Osteocyte (in vitro differentiated cells): Measurements from ENCODE around the gene SLC5A12. TPM values are rescaled to one million over a fixed set of nuclear protein-coding genes. Genes with fewer than 3 reads are reported as not detected.
A peak's percentile ranks its signal among the peaks of the same experiment; 100 is the strongest.

Experiments
- DNase-seq: peaks from one replicate; pipeline ENCODE4 v3.0.0; 2021; ENCODE audit warnings: mixed read lengths; ENCODE audit not compliant: unreplicated experiment; ENCODE audit errors: extremely low spot score
- H3K27ac Mint-ChIP-seq: one replicate; pipeline ENCODE4 v1.8.0; 2021; ENCODE audit warnings: mild to moderate bottlenecking, mixed read lengths; ENCODE audit not compliant: unreplicated experiment
- H3K27me3 Mint-ChIP-seq: one replicate; pipeline ENCODE4 v1.8.0; 2021; ENCODE audit warnings: mixed read lengths; ENCODE audit not compliant: unreplicated experiment
- H3K36me3 Mint-ChIP-seq: one replicate; pipeline ENCODE4 v1.8.0; 2021; ENCODE audit warnings: mixed read lengths; ENCODE audit not compliant: unreplicated experiment
- H3K4me1 Mint-ChIP-seq: one replicate; pipeline ENCODE4 v1.8.0; 2021; ENCODE audit warnings: mixed read lengths; ENCODE audit not compliant: unreplicated experiment
- H3K4me3 Mint-ChIP-seq: one replicate; pipeline ENCODE4 v1.8.0; 2021; ENCODE audit warnings: mild to moderate bottlenecking, moderate library complexity, mixed read lengths; ENCODE audit not compliant: unreplicated experiment
- H3K9me3 Mint-ChIP-seq: one replicate; pipeline ENCODE4 v1.8.0; 2021; ENCODE audit warnings: mixed read lengths; ENCODE audit not compliant: unreplicated experiment
- total RNA-seq: library from RNA; stranded (reverse); gene quantifications from 2 replicates; pipeline ENCODE4 v1.2.1, GENCODE V29; 2021
- TF ChIP-seq, protein P1 (sequence below): fragments of 200-600 bp; sonication (generic); IDR thresholded peaks from 2 replicates; pipeline ENCODE4 v1.5.0; 2021; ENCODE audit warnings: antibody characterized with exemption, mild to moderate bottlenecking, moderate library complexity

SLC5A12 gene
- total RNA-seq, 1 donor from 2014 or later = 1.2 TPM

DNA sequence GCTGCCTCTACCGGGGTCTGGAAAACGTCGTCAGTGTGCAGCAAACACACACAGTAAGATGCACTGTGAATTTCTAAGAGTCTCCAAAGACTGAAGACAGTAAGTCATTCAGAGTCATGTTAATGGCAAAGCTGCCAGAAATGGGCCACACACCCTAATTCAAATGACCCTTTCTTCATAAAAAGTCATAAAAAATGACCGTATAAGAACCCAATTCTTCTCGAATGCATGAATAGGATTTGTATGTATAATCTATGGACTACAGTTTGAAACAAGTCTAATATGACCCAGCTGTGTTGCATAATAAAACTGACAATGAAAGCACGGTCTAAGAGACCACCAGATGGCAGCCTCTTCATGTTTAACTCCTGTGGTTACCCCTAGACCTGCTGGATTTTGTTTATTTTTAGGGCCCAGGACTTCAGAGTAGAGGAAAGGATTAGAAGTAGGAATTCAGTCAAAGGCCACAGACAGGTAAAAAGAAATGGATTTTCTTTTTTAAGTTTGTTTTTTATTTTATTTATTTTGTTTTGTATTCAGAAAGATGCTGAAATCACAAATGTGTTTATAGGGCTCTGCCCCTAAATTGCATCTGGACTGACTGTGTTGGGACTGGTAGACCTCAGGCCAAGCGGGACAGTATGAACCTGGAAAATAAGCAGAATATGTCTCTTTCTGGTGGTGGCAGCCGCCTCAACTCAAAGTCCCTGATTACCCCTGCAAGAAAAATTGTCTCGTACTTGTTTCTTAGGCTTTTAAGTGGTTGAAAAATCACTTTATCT, 32.1 kb upstream of the SLC5A12 start:
- peaks cover 15% of the 10 kb centered on the region for H3K9me3 Mint-ChIP-seq
- H3K27me3 Mint-ChIP-seq = peaks cover 9% of the 10 kb centered on the region
- peaks cover 31% of the 10 kb centered on the region for H3K4me1 Mint-ChIP-seq
- no peak overlapping the region for H3K27ac Mint-ChIP-seq
- peaks cover 9% of the 10 kb centered on the region for H3K36me3 Mint-ChIP-seq
- TF ChIP-seq, protein P1, sequence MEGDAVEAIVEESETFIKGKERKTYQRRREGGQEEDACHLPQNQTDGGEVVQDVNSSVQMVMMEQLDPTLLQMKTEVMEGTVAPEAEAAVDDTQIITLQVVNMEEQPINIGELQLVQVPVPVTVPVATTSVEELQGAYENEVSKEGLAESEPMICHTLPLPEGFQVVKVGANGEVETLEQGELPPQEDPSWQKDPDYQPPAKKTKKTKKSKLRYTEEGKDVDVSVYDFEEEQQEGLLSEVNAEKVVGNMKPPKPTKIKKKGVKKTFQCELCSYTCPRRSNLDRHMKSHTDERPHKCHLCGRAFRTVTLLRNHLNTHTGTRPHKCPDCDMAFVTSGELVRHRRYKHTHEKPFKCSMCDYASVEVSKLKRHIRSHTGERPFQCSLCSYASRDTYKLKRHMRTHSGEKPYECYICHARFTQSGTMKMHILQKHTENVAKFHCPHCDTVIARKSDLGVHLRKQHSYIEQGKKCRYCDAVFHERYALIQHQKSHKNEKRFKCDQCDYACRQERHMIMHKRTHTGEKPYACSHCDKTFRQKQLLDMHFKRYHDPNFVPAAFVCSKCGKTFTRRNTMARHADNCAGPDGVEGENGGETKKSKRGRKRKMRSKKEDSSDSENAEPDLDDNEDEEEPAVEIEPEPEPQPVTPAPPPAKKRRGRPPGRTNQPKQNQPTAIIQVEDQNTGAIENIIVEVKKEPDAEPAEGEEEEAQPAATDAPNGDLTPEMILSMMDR = peak; percentile 94
- DNase-seq = no peak
- no peak overlapping the region for H3K4me3 Mint-ChIP-seq

DNA sequence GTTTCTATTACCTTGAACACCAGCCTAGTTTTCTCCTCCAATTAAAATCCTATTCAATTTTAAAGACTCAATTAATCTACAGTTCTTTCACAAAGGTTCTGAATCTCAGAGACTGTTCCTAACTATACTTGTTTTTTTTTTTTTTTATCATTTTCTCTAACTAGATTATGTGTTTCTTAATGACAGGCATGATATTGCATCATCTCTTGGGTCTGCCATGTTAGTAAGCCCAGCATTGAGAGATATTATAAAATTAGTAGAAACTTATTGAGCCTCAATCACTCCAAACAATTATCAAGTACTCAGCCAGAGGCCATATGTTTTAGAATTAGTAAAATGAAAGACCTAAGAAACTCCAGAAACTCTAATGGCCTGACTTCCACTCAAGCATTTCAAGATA, 28.1 kb upstream of the SLC5A12 start:
- Mint-ChIP-seq H3K9me3 (no peaks in the 10 kb centered on the region), H3K27ac (no peak overlapping the region), H3K36me3 (no peaks in the 10 kb centered on the region), H3K4me3 (no peak overlapping the region), H3K27me3 (peaks cover 13% of the 10 kb centered on the region), H3K4me1 (peaks cover 8% of the 10 kb centered on the region)
- no peak for DNase-seq
- TF ChIP-seq, protein P1 = no peak

DNA sequence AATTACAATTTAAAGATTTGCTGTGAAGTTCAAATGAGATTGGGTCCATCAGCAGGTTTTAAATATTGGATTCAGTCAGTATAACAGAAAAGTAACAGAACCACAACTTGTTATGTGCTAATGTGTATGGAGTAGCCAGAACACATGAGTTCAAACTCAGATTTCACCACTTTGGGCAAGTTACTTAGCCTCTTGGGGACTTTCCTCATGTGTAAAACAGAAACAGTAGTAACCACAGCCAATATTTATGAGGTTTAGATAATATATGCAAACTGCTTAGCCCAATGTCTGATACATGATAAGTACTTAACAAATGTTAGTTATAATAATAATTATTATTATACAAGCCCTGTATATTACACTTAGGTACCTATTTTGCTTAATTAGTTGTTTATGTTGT, 21.8 kb upstream of the SLC5A12 start:
- H3K4me3 Mint-ChIP-seq = no peak overlapping the region
- H3K27ac Mint-ChIP-seq = no peak overlapping the region
- DNase-seq = no peak
- peaks cover 2% of the 10 kb centered on the region for H3K27me3 Mint-ChIP-seq
- H3K9me3 Mint-ChIP-seq = no peaks in the 10 kb centered on the region
- H3K4me1 Mint-ChIP-seq = peaks cover 10% of the 10 kb centered on the region
- no peaks in the 10 kb centered on the region for H3K36me3 Mint-ChIP-seq
- TF ChIP-seq, protein P1 = no peak

DNA sequence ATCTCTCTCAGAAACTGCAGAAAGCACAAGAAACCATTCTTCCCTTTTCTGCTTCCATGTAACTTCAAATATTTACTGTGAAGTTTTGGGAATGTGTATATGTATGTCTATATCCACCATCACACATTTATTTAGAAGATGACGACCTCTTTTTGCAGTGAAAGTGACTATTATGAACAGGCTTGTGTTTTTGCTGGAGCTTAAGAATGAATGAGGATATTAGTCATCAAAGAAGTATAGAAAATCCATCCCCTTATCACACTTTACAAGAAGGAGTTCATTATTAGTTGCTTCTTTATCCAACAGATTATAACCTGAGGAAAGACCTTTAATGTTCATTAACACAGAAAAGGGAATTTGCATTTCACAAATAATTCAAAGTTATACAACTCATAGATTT, 21.1 kb upstream of the SLC5A12 start:
- no peaks in the 10 kb centered on the region for H3K36me3 Mint-ChIP-seq
- no peak for DNase-seq
- no peak overlapping the region for H3K4me3 Mint-ChIP-seq
- H3K27me3 Mint-ChIP-seq = no peaks in the 10 kb centered on the region
- TF ChIP-seq, protein P1 = no peak
- no peaks in the 10 kb centered on the region for H3K9me3 Mint-ChIP-seq
- H3K27ac Mint-ChIP-seq = no peak overlapping the region
- peaks cover 10% of the 10 kb centered on the region for H3K4me1 Mint-ChIP-seq

DNA sequence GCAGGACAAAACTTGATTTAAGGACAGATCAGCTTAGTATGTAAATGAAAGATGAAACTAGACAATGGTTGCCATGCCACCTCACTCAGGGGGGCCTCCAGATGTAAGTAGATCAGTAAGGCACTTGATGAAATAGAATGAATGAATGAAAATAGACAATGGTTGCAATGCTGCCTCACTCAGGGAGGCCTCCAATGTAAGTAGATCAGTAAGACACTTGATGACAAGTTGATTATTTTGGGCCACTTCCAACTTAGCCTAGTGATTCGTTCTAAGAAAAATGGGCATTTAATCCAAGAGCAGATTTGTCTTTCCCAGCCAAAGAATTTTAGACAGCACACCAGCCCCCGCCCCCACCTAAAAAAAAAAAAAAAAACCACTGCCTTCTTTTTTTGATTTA, 19.2 kb upstream of the SLC5A12 start:
- no peak overlapping the region for H3K4me3 Mint-ChIP-seq
- DNase-seq = no peak
- peaks cover 2% of the 10 kb centered on the region for H3K27me3 Mint-ChIP-seq
- H3K36me3 Mint-ChIP-seq = no peaks in the 10 kb centered on the region
- no peak overlapping the region for H3K27ac Mint-ChIP-seq
- TF ChIP-seq, protein P1 = no peak
- no peaks in the 10 kb centered on the region for H3K9me3 Mint-ChIP-seq
- H3K4me1 Mint-ChIP-seq = peaks cover 10% of the 10 kb centered on the region
